GM21825 (cell line): ENCODE results near the gene LRRK1.
A peak's percentile ranks its signal among the peaks of the same experiment; 100 is the strongest.

Source experiments
- ATAC-seq: cut with Tn5 transposase; IDR thresholded peaks from one replicate; pipeline ENCODE4 v1.9.1; 2021; ENCODE audit warnings: mild to moderate bottlenecking, moderate library complexity; ENCODE audit not compliant: unreplicated experiment

The LRRK1 gene, protein sequence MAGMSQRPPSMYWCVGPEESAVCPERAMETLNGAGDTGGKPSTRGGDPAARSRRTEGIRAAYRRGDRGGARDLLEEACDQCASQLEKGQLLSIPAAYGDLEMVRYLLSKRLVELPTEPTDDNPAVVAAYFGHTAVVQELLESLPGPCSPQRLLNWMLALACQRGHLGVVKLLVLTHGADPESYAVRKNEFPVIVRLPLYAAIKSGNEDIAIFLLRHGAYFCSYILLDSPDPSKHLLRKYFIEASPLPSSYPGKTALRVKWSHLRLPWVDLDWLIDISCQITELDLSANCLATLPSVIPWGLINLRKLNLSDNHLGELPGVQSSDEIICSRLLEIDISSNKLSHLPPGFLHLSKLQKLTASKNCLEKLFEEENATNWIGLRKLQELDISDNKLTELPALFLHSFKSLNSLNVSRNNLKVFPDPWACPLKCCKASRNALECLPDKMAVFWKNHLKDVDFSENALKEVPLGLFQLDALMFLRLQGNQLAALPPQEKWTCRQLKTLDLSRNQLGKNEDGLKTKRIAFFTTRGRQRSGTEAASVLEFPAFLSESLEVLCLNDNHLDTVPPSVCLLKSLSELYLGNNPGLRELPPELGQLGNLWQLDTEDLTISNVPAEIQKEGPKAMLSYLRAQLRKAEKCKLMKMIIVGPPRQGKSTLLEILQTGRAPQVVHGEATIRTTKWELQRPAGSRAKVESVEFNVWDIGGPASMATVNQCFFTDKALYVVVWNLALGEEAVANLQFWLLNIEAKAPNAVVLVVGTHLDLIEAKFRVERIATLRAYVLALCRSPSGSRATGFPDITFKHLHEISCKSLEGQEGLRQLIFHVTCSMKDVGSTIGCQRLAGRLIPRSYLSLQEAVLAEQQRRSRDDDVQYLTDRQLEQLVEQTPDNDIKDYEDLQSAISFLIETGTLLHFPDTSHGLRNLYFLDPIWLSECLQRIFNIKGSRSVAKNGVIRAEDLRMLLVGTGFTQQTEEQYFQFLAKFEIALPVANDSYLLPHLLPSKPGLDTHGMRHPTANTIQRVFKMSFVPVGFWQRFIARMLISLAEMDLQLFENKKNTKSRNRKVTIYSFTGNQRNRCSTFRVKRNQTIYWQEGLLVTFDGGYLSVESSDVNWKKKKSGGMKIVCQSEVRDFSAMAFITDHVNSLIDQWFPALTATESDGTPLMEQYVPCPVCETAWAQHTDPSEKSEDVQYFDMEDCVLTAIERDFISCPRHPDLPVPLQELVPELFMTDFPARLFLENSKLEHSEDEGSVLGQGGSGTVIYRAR (N-terminal part only)

DNA sequence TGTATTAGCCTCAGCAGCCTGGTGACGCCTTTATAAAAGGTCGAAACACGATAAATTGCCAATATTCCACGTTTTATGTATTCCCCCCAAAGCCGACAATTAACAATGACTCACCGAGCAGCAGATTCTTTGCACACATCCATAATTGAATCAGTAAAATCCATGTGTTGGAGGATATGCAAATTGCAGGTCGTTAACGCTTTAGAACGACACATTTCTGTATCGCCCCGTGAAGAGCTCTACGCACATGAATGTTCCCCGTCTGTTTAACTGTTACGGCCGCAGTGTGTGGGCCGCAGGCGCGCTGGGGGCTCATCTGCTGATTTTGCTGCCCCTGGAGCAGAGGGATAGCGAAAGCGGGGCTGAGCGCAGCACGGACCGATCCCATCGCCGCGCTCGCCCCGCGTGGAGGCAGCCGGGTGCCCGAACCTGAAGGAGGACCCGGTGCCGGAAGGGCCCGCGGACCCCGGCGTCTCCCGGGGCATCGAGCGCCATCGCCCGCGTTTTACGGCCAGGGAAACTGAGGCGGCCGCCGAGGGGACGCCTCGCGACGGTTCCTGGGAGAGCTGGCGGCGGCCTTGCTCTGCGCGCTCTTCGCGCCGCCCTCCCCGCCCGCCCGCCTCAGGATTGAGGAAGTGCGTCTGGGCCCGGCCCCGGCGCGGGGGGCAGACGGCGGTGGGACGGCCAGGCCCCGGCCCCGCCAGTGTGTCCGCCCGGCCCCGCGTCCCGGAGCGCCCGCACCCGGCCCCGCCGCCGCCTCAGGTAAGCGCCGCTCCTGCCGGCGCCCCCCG lies at the start of gene LRRK1:
Gene LRRK1, plus strand, starts transcription at position 668 of the 791 bp plus-strand sequence. CDS start 5,276 bp downstream, outside the sequence.
- peak; percentile 31 for ATAC-seq

DNA sequence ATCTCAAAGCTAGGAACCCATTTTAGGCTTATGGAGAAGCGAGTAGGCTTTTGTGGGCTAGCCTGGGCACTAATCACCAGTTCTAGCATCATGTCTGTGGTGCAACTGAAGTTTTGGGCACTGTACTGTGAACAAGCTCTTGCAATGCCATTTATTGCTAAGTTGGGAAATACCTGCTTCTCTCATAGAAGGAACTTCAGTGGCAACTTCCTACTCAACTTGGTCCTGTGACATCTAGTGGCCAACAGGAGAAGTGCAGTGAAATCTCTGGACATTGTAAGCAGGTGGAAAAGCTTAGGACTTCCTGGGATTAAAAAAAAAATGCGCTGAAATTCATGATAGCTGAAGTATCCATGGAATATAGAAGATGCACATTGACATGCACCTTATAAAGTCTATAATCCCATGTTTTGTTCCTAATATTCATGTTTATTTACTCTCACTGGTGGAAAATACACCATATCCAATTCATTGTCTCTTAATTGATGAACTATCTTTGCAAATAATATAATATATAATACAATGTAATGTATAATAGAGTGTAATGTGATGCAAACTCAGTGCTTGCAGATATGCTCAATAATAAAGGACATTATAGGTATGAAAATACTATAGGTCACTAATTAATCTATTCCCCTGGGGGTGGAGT lies 46.0 kb upstream of the LRRK1 start:
- ATAC-seq, result peak; percentile 57

DNA sequence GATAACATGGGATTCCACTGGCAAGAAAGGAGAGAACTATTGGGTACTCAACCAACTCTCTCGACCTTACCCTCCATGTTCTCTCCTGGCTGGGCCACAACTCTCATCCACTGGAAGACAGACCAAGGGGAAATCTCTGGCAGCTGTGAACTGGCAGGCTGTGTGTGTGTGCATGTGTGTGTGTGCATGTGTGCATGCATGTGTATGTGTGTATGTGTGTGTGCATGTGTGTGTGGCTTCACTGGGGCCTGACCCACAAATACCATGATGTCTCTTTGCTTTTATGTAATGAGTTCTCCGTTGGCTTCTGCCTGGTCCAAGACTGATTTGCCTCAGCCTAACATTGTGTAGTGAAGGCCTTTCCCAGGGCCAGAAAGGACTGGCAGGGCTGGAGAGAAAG lies 43.7 kb upstream of the LRRK1 start:
- no peak for ATAC-seq

DNA sequence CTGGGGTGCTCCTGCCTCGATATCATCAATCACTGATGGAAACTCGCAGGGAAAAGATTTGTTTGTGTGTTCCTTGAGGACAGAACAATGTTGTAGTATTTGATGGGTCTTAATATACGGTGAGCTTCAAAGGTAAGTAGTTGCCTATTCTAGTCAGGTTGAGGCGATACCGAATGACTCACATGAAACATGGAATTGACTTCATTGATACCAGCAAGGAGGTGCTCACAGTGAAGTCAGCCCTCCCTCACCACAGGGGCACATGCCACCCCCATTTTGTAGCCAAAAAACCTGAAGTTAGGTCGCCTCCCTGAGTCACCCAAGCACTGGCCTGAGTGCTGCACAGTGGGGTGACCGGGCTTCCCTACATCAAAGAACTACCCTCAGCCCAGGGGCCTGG lies 43.2 kb upstream of the LRRK1 start:
- ATAC-seq, result no peak

DNA sequence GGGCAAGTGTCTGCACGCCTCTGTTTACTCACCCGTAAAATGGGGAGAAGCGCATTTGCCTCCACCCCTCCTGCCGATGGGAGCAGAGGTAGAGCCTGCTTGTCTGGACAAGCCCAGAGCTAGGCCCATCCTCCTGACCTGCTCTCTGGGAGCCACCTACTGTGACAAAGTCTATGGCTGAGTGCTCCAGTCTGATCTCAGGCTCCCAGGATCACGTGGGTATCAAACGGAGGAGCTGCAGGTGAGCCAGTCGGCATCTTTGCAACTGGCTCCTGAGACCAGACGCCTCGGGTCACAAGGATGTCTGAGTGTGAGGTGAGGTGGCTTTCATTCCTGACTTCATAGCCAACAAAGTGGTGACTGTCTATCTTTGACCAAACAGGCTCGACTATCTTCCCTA lies 41.6 kb upstream of the LRRK1 start:
- no peak for ATAC-seq

DNA sequence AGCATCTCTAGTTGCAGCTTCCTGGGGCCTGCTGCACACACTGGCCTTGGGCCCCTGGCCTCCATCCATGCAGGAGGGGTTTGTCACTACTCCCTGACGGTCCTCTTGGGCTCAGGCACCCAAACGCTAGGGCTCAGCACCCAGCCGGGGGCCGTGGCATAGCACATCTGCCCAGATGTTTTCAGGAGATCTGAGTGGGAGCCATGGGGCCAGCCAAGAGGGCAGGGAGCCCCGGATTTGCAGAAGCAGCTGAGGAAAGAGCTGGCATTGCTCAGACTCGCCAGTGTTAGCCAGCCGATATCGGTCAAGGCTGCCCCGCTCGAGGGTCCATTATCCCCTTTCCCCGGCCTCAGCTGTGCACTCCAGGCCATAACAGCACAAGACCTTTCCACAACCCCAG lies 41.0 kb upstream of the LRRK1 start:
- no peak for ATAC-seq

DNA sequence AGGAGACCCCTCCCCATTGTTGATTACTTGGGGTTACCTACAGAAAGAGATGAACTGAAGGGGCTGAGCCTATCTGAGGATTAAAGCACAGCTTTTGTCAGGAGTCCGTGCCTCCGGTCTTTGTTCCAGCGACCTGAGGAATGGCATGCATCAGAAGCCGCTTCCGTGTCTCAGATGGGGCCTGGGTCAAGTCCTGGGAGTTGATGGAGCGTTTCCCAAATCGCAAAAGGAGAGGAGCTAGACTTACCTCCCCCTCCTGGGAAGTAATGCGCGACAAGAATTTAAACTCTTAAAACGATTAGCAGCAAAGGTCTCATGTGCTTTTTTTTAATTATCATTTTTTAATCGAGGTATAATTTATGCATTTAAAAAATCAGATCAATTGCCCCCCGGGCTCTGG lies 40.5 kb upstream of the LRRK1 start:
- no peak for ATAC-seq

DNA sequence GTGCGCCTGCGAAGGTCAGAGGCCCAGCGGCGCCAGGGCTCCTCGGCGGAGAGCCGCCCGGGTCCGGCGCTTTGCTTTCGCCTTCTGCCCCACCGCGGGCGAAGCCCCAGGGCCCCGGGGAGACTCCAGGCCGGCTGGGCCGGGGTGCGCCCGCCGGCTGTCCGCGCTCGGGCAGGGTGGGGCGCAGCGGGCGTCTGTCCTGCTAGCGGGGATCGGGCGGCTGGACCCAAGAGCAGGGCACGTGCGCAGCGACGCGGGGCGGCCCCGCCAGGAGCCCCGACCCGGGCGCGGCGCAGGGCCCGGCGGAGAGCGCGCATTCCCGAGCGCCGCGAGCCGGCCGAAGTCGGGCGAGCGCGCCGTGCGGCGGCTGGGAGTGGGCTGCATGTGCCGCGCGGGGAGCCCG lies 40.1 kb upstream of the LRRK1 start:
- ATAC-seq, result no peak

DNA sequence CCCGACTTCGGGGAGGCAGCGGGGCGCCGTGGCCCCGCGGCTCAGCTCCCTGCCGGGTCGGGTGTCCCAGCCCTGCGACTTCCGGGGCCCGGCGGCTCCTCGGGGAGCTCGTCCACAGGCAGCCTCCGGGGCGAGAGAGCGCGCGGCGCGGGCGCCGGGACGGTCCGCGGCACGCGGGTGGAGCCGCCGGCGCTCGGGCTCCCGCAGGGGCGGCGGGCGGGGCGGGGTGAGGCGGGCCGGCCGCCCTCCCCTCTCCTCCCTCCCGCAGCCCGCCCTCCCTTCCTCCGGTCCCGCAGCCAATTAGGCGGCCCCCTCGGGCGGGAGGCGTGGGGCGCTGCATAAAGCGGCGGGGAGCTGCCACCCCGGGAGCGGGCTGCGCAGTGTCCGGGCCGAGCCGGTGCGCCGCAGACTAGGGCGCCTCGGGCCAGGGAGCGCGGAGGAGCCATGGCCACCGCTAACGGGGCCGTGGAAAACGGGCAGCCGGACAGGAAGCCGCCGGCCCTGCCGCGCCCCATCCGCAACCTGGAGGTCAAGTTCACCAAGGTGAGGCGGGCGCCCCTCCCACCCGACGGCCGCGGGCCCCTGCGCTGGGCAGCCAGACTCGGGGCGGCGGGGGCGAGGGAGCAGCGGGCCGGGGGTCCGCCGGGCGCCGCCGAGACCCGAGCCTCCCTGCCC lies 39.6 kb upstream of the LRRK1 start, which contains the start of gene ALDH1A3:
Gene ALDH1A3, plus strand, starts transcription at position 368 of the 675 bp plus-strand sequence. Its CDS starts 77 bp downstream, at position 445.
- no peak for ATAC-seq

DNA sequence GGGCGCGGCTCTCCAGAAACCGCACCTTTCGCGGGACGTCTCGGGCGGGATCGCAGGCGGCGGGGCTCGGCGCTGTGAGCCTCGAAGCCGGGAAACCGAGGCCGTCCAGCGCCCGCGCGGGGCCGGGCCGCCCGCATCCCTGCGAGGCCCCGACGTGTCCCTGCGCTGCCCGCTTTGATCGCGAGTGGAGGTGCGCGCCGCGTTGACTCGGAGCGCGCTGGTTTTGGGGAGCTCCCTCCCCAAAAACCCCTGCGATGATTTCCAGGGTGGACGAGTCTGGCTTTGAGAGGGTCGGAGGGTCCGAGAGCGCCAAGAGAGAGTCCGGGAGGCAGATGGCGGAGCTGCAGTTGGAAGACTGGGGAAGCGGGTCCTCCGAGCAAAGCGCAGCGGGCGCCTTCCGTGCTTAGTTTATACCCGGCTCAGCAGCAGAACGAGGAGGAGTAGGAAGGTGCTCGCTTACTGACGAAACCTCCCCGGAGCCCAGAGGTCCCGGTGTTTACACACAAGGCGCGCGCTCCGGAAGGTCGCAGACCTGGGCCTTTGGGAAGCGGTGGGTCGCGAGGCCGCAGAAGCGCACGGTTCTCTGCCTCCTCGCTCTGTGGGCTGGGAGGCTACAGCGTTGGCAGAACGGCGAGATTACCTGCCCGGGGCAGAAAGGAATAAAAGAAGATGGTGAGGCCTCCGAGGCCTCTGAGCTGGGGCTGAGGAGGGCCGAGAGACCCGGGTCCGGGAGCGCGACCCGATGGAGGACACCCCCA lies 38.8 kb upstream of the LRRK1 start:
- no peak for ATAC-seq

DNA sequence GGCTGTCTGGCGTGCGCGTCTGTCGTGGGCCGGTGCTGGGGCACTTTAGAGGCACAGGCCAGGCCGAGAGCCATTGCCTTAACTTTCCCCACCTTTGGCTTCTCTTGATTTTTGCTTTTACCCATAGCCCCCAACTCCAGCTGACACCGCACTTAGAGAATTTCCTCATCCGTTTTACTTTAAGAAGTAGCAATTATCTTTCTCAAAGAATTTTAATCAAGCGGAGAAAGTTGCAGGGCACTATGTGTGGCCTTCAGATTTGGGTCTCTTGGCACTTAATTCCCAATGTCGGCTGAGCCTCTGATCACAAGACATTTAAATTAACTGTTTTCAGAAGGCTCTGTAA lies 38.3 kb upstream of the LRRK1 start:
- no peak for ATAC-seq

DNA sequence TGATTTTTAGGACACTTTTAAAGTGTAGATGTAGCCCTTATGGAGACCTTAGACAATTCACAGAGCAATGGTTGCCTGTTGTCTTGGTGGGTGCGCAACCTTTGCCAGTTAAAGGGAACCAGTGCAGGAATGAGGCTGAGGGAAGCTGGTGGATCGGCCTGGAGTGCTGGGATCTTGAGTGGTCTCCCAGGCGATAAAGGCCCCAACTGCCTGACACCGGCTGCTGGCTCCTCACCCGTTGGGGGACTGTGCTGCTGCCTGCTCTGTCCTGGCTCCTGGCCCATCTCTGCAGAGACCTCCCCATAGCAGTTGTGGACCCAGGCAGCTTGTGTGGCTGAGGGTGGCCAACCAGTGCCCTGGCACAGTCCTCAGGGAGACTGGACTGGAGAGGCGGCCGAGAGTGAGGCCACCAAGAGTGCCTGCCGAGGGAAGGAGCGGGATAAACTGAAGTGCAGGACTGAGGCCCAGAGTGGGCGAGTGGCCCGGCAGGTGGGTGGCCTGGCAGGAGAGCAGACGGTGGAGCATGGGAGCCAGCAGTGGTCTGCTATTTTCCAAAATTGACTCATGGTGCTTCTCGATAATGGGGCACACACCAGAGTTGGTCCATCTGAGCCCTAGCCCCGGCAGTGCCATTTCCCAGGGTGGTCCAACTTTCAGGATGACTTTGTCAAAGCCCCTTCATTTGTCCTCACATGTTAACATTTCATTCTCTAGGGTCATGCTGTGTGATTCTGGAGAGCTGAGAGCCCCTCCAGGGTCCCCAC lies 37.4 kb upstream of the LRRK1 start:
- no peak for ATAC-seq

DNA sequence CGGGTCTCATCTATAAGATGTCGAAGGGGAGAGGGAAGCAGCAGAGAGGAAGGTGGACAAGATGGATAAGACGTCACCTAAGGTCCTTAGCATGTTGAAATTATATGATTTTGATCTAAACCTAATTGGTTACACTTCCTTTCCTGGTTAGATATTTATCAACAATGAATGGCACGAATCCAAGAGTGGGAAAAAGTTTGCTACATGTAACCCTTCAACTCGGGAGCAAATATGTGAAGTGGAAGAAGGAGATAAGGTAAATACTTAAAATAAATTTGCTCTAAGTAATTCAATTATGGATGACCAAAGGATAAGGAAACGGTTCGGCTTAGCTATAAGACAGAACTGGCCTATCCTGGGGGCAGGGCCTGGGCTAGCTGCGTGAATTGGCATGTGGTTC lies 34.0 kb upstream of the LRRK1 start:
- no peak for ATAC-seq

DNA sequence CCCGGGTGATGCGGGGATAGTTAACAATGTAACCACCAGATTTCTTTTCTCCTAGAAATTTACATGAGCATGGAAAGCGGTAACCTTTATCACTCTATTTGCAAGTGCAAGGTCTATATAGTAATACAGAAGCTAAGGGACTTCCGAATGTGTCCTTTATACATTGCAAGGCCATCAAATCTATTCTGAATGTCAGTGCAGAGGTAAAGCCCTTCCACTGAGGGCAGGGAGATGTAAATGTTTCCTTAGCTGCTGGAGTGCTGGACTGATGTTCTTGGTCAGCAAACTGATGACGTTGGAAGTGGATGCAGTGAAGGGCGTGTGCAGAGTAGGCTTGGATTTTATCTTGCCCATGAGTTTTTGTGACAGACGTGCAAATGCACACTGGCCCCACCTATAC lies 33.3 kb upstream of the LRRK1 start:
- ATAC-seq, result no peak

DNA sequence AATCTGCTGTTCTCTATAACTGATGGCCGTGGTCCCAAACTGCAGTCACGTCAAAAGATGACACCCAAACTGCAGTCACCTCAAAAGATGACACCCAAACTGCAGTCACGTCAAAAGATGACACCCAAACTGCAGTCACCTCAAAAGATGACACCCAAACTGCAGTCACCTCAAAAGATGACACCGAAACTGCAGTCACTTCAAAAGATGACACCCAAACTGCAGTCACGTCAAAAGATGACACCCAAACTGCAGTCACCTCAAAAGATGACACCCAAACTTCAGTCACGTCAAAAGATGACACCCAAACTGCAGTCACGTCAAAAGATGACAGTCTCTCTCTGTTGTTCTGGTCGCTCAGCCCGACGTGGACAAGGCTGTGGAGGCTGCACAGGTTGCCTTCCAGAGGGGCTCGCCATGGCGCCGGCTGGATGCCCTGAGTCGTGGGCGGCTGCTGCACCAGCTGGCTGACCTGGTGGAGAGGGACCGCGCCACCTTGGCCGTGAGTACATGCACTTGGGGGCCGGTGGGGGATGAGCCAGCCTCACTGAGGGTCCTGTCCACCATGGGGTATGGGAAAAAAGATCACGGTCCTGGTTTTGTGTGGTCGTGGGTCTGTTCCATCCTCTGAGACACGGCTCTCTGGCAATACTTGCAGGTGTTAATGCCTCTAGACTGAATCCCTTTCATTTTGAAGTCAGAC lies 31.8 kb upstream of the LRRK1 start:
- ATAC-seq, result no peak

DNA sequence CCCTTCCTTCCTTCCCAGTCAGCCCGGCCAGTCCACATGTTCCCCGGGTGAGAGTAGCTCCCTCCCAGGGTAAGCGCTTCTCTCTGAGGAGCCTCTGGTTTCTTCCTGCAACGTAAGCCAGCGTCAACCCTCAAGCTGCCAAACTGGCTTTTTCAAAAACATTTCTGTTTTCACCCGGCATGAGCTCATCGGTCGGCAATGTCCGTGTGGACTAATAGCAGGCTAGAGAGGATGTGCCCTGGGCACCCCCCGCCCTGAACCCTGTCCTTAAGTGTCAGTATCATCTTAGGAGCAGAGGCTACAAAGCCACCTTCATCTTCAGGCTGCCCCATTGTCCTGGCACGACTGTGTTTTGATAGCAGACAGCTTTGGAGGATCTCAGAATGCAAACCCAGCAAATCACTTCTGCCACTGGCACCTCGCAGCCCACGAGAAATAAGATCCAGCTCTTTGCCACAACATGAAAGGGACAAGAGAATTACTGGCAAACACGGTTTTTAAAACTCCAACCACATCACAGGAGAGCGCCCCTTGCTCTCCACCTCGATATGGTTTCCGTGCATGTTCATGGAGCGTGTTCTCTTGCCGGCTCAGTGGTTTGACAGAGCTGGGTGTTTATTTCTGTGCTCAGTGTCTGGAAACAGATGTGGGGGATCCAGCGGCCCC lies 29.6 kb upstream of the LRRK1 start:
- no peak for ATAC-seq
